K562 (cell line): Measurements from ENCODE around the gene CRABP2. TPM values are rescaled to one million over a fixed set of nuclear protein-coding genes. Genes with fewer than 3 reads are reported as not detected.

Experiments
- ATAC-seq: fragments of 200-7000 bp; cut with Tn5 transposase; 3 replicates; pipeline ENCODE4 v1.9.1; 2020; ENCODE audit warnings: moderate library complexity
- BruUV-seq: library from RNA; stranded (reverse); fragments of 400-500 nt; replicated peaks from 2 replicates; lab custom pipeline; 2021; lab: Mats Ljungman, UMichigan
- CTCF ChIA-PET: fragments of 300-600 bp; formaldehyde crosslinking; extraction: SDS; loops from one replicate; lab custom pipeline; 2021; ENCODE audit warnings: low intra/inter-chr PET ratio; lab: Yijun Ruan, JAX
- POLR2A ChIA-PET: fragments of 300-600, 350-650 bp; sonication (Branson Sonifier 250); formaldehyde crosslinking; extraction: SDS; loops from one replicate; lab custom pipeline; 2021; ENCODE audit warnings: antibody characterized with exemption, inconsistent platforms; lab: Yijun Ruan, JAX
- DNase-seq, 4 experiments: peaks; one replicate each; pipeline versions ENCODE4 v3.0.0 to v3.0.0-alpha.2; 2011 to 2018; ENCODE audit warnings: low spot score in 3 of 4, mixed read lengths in 3 of 4; ENCODE audit errors: extremely low read depth in 1 of 4
- FAIRE-seq: peaks from 2 replicates; lab custom pipeline; 2011; peaks lifted over from hg19 to GRCh38; lab: Jason Lieb, UNC
- H2AFZ ChIP-seq: 2 replicates; pipeline ENCODE4 v1.6.0; 2011; ENCODE audit warnings: low read depth, low read length, control low read depth, inconsistent platforms
- H3K27ac ChIP-seq: fragments of 200-600 bp; 3 replicates; pipeline ENCODE4 v1.8.0; 2011; ENCODE audit warnings: low read depth, mild to moderate bottlenecking, control low read depth, inconsistent platforms, low read length, moderate library complexity, mixed read lengths; ENCODE audit errors: extremely low read depth
- H3K27me3 ChIP-seq, 2 experiments: fragments of 300-600 bp in 1 of 2; 2 replicates in 1 of 2; 3 replicates in 1 of 2; pipeline versions ENCODE4 v1.6.0 to v1.8.0; 2011; ENCODE audit warnings: inconsistent platforms in 2 of 2, low read length in 2 of 2, mild to moderate bottlenecking in 1 of 2, mixed read lengths in 1 of 2, moderate library complexity in 1 of 2; ENCODE audit not compliant: control insufficient read depth in 2 of 2, insufficient read depth in 2 of 2
- H3K36me3 ChIP-seq: fragments of 300-600 bp; 3 replicates; pipeline ENCODE4 v1.8.0; 2011; ENCODE audit warnings: mild to moderate bottlenecking, low read length, inconsistent platforms; ENCODE audit not compliant: control insufficient read depth, insufficient read depth
- H3K4me1 ChIP-seq, 2 experiments: fragments of 200-600 bp in 1 of 2; replicated peaks in 1 of 2; 2 replicates in 1 of 2; 3 replicates in 1 of 2; pipeline versions ENCODE4 v1.5.1 to v1.8.0; 2011; ENCODE audit warnings: inconsistent platforms in 2 of 2, low read length in 2 of 2, mild to moderate bottlenecking in 1 of 2, mixed read lengths in 1 of 2, moderate library complexity in 1 of 2; ENCODE audit not compliant: control insufficient read depth in 2 of 2, insufficient read depth in 2 of 2
- H3K4me2 ChIP-seq: 2 replicates; pipeline ENCODE4 v1.6.1; 2011; ENCODE audit warnings: low read length, control low read depth, inconsistent platforms, mixed read lengths; ENCODE audit not compliant: insufficient read depth
- H3K4me3 ChIP-seq: fragments of 200-600 bp; sonication (generic), shearing (Covaris generic); 2 replicates; pipeline ENCODE4 v1.5.1; 2016; ENCODE audit warnings: control low read depth, inconsistent platforms
- H3K79me2 ChIP-seq: fragments of 200-600 bp; 3 replicates; pipeline ENCODE4 v1.8.0; 2011; ENCODE audit warnings: low read length, inconsistent platforms; ENCODE audit not compliant: control insufficient read depth, insufficient read depth
- H3K9ac ChIP-seq, 2 experiments: 2 replicates each; pipeline versions ENCODE4 v1.6.0 to v1.6.1; 2011; ENCODE audit warnings: low read depth in 2 of 2, low read length in 2 of 2, control low read depth in 1 of 2, inconsistent platforms in 1 of 2, mild to moderate bottlenecking in 1 of 2, mixed read lengths in 1 of 2; ENCODE audit not compliant: insufficient read depth in 1 of 2
- H3K9me1 ChIP-seq: one replicate; pipeline ENCODE4 v1.6.0; 2011; ENCODE audit warnings: inconsistent platforms, mild to moderate bottlenecking, low read length, moderate library complexity; ENCODE audit not compliant: control insufficient read depth, insufficient read depth
- H3K9me3 ChIP-seq: replicated peaks from 2 replicates; pipeline ENCODE4 v1.5.1; 2011; ENCODE audit warnings: low read depth, low read length, inconsistent platforms; ENCODE audit not compliant: control insufficient read depth, insufficient read depth
- H4K20me1 ChIP-seq: replicated peaks from 2 replicates; pipeline ENCODE4 v1.6.1; 2011; ENCODE audit warnings: low read length, inconsistent platforms, mixed read lengths; ENCODE audit not compliant: control insufficient read depth, insufficient read depth
- E2F5 ChIP-seq: sonication (generic); formaldehyde crosslinking; IDR thresholded peaks from 2 replicates; pipeline ENCODE4 v1.8.0; 2022; ENCODE audit warnings: mild to moderate bottlenecking, missing genetic modification reagents
- FIP1L1 ChIP-seq: fragments of 200-400 bp; formaldehyde crosslinking; IDR thresholded peaks from 2 replicates; pipeline ENCODE4 v1.6.1; 2018; ENCODE audit warnings: mild to moderate bottlenecking, low read depth, low read length; ENCODE audit not compliant: poor library complexity, severe bottlenecking
- KDM2B ChIP-seq: fragments of 250-450 bp; sonication (Bioruptor Pico); IDR thresholded peaks from 2 replicates; pipeline ENCODE4 v1.8.0; 2021; ENCODE audit warnings: mild to moderate bottlenecking, moderate library complexity
- MAFK ChIP-seq: IDR thresholded peaks from 2 replicates; pipeline ENCODE4 v1.6.1; 2011; ENCODE audit warnings: low read length, improper control_type of control experiment
- NCOR1 ChIP-seq: fragments of 450-650 bp; IDR thresholded peaks from 2 replicates; pipeline ENCODE4 v1.6.1; 2016; ENCODE audit warnings: mild to moderate bottlenecking, moderate library complexity
- NFIX ChIP-seq: fragments of 250-450 bp; sonication (Bioruptor Pico); IDR thresholded peaks from 2 replicates; pipeline ENCODE4 v1.4.0; 2020; ENCODE audit warnings: low read depth, mild to moderate bottlenecking, moderate library complexity
- SIN3A ChIP-seq, 2 experiments: fragments of 150-350 bp in 1 of 2; IDR thresholded peaks; 2 replicates each; pipeline ENCODE4 v1.6.1; 2011 to 2016; ENCODE audit warnings: borderline replicate concordance in 2 of 2, low read depth in 2 of 2, low read length in 2 of 2, mild to moderate bottlenecking in 2 of 2, moderate library complexity in 2 of 2; ENCODE audit not compliant: control insufficient read depth in 1 of 2
- USF1 ChIP-seq: sonication (generic); formaldehyde crosslinking; IDR thresholded peaks from 2 replicates; pipeline ENCODE4 v1.9.0; 2022; ENCODE audit warnings: mild to moderate bottlenecking, missing genetic modification reagents
- ZBTB33 ChIP-seq: sonication (generic); formaldehyde crosslinking; IDR thresholded peaks from 2 replicates; pipeline ENCODE4 v1.8.1; 2023; ENCODE audit warnings: mild to moderate bottlenecking, missing genetic modification reagents
- ZC3H8 ChIP-seq: fragments of 450-650 bp; IDR thresholded peaks from 2 replicates; pipeline ENCODE4 v1.6.1; 2017
- ZFPM2 ChIP-seq: fragments of 250-450 bp; sonication (Bioruptor Pico); IDR thresholded peaks from 2 replicates; pipeline ENCODE4 v1.5.1; 2022; ENCODE audit warnings: mild to moderate bottlenecking
- ZMIZ1 ChIP-seq, 2 experiments: fragments of 150-350 bp in 1 of 2; IDR thresholded peaks; 2 replicates each; pipeline ENCODE4 v1.6.1; 2012 to 2016; ENCODE audit warnings: low read depth in 2 of 2, low read length in 2 of 2, mild to moderate bottlenecking in 1 of 2, moderate library complexity in 1 of 2
- ZNF121 ChIP-seq: sonication (generic); formaldehyde crosslinking; conservative IDR thresholded peaks from 2 replicates; pipeline ENCODE4 v1.8.0; 2022; ENCODE audit warnings: missing genetic modification reagents
- WGBS: fragments of 100-300 bp; shearing (Covaris generic); methylation state at CpG from one replicate; pipeline ENCODE4 v1.1.6; 2016; ENCODE audit warnings: low coverage, mixed read lengths; ENCODE audit not compliant: insufficient coverage; ENCODE audit errors: missing lambda C conversion rate; 5-methylcytosine and 5-hydroxymethylcytosine counted together
- in situ Hi-C: fragments of 300-500 bp; cut with MboI; formaldehyde crosslinking; loops from 4 replicates; pipeline ENCODE4 v1.15.0; 2018; ENCODE audit warnings: inconsistent platforms, mixed read lengths
- intact Hi-C: fragments of 100-400 bp; cut with micrococcal nuclease; formaldehyde crosslinking; loops from 2 replicates; pipeline ENCODE4 v1.14.2; 2022
- polyA plus RNA-seq, 8 experiments: library from polyadenylated mRNA; depleted of rRNA in 4 of 8; stranded (reverse) in 5 of 8; unstranded in 3 of 8; fragments of >200 nt; fragmentation: Nextera tagmentation in 2 of 8; fragmentation: Illumina TruSeq in 1 of 8; extraction: Ambion mirVana in 2 of 8; extraction: Trizol in 1 of 8; gene quantifications; 2 replicates each; pipeline versions ENCODE4 v1.2.1 to v1.2.3, GENCODE V29; 2011 to 2014; ENCODE audit warnings: inconsistent platforms in 1 of 8, missing spikeins in 1 of 8
- total RNA-seq, 7 experiments: library from RNA; depleted of rRNA in 6 of 7; stranded (reverse); fragments of >200 nt in 6 of 7; fragmentation: Illumina TruSeq in 2 of 7; extraction: Trizol in 2 of 7; gene quantifications; 2 replicates each; pipeline versions ENCODE4 v1.2.1 to v1.2.3, GENCODE V29; 2011 to 2021; ENCODE audit warnings: low replicate concordance in 1 of 7

The CRABP2 gene
- total and polyA plus RNA-seq, 9 of the 15 experiments (the other 6 are each of a cell fraction or from before 2014, with no cell fraction given), result 0.30 to 2.5 (median 0.82) TPM

- FAIRE-seq (no peak), DNase-seq (no peak), ATAC-seq (no peak)
- H3K79me2 ChIP-seq, result no peaks in the 10 kb centered on the region
- H3K27ac ChIP-seq, result no peak overlapping the region
- H3K9me1 ChIP-seq, result no peaks in the 10 kb centered on the region
- no peak overlapping the region for H3K4me3 ChIP-seq
- H3K9me3 ChIP-seq, result no peaks in the 10 kb centered on the region
- in situ Hi-C loops (no loop called here), intact Hi-C loops (no loop called here)
- peaks cover 6 to 11% of the 10 kb centered on the region in 2 experiments; a peak in 4 of 5 replicates for H3K27me3 ChIP-seq
- CTCF ChIA-PET, result interaction anchor here (1.2 kb wide), 1 partner anchor 43 kb away, joined by 4 read pairs; no protein-coding TSS in a partner anchor
- H3K9ac ChIP-seq, result no peak overlapping the region
- H4K20me1 ChIP-seq, result no peaks in the 10 kb centered on the region
- H2AFZ ChIP-seq, result no peak overlapping the region
- POLR2A ChIA-PET, result interaction anchor here (0.6 to 1.3 kb wide), 3 partner anchors 17 to 45 kb away, joined by 3 to 7 read pairs (median 4); partner anchors contain the start of gene METTL25B
- H3K36me3 ChIP-seq, result no peaks in the 10 kb centered on the region
- BruUV-seq, result no TSS peak
- no peak overlapping the region for H3K4me2 ChIP-seq
- H3K4me1 ChIP-seq, result peaks cover 3 to 7% of the 10 kb centered on the region in 2 experiments
- 14% methylated on average over 4 of the region's 5 CpGs for WGBS
- TF ChIP-seq ZBTB33 (CRISPR knock-in tag) (no peak), NFIX (CRISPR knock-in tag) (no peak), KDM2B (CRISPR knock-in tag) (no peak), ZFPM2 (CRISPR knock-in tag) (no peak), ZMIZ1 (IDR thresholded peaks at IDR 0.05; ENCODE audit: low read depth in 2 of 2, low read length in 2 of 2) (no peak), ZNF121 (CRISPR knock-in tag) (no peak), SIN3A (IDR thresholded peaks at IDR 0.05; ENCODE audit: borderline replicate concordance in 2 of 2, control insufficient read depth in 1 of 2, low read depth in 2 of 2, low read length in 2 of 2) (no peak), MAFK (no peak), USF1 (CRISPR knock-in tag) (no peak), E2F5 (CRISPR knock-in tag) (no peak), NCOR1 (no peak), FIP1L1 (no peak), ZC3H8 (no peak)
Observed at GRCh38 chr1:156682166-156682890, 23.1 kb downstream of the CRABP2 start.
